ENCODE measurements around the gene GGT6. TPM values are rescaled to one million over a fixed set of nuclear protein-coding genes. Genes with fewer than 3 reads are reported as not detected.
A peak's percentile ranks its signal among the peaks of the same experiment; 100 is the strongest.

The GGT6 gene
- total RNA-seq, 1 donor from 2014 or later, result not detected

DNA sequence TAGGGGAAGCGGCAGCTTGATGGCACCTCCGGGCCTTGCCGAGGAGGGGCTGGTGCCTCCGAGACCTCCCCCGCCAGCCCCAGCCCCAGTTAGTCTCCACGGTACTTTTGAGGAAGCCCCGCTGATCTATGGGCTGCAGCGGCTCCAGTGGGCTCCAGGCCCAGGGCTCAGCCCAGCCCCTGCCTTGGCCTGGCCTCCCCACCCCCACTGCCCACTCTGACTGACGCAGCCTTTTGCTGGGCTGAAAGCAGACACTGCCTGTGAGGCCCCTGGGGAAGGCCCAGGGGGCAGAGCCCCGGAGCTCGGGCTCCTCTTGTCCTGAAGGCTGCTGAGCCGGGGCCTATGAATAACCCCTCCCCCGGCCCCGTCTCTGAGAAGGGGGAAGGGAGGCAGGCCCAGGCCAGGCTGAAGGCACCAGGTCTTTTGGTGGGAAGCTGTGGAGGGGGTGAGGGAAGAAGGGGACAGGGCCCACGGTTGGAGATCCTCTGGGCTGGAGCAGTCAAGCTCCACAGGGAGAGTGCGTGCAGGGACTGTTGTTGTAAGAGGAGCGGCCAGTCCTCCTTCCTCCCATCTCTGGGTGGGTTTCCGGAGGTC is 16.4 kb upstream of the GGT6 start:
- no peak for DNase-seq (ENCODE audit: low read depth)

DNA sequence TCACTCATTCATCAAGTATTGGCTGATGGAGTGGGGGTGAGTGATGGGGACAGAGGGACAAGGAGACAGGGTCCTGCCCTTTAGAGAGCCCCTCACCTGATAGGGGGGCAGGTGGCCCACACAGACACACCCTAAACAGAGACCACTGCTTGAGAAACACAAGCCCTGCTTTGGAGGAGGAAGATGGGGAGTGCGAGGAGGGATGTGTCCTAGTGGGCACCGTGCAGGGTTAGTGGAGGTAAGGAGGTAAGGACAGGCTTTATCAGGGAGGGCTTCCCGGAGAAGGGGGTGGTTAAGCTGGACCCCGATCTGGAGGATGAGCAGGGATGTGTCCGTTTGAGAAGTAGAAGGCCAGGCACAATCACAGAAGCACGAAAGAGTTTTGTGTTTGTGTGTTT is 15.8 kb upstream of the GGT6 start:
- DNase-seq (ENCODE audit: low read depth), result no peak

DNA sequence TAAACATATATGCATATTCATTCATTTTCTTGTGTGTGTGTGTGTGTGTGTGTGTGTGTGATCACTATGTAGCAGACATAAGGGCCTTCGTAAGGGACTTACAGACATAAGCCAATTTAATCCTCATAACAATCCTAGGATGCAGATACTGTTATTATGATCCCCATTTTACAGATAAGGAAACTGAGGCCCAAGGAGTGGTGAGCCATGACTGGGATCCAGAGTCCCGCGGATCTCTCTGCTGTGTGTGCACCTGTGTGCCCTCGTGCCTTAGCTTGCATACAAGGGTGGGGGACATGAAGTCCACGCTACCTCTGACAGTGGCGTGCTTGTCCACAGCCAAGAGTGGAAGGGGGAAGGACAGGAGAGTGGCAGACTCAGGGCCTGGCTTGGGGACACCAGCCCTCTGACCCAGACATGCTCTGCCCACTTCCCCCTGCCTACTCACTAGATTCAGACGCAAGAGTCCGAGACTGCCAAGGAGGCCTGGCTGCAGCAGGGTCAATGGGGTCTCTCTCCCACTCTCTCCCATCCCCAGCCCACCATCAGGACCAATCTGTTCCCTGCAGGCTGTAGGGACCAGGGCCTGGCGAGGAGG is 14.2 kb upstream of the GGT6 start:
- no peak for DNase-seq (ENCODE audit: low read depth)

DNA sequence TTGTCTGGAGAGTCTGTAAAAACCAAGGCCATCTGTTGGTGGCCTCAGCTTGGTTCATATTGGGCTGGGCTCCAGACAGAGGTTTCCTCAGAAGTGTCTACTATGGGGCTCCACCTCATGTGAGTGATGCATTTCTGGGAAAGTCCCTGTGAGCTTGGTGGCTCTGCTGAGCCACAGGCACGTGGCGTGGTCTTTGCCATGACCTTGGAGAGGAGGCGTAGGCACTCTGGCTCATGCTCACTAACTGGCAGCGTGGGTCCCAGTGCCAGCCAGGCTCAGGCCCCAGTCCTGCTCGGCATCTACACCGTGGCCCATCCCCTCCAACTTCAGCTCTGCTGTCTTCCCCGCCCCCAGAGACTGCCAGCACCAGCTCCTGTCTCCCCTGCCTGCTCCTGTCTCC is 13.3 kb upstream of the GGT6 start:
- peak; percentile 89 for DNase-seq (ENCODE audit: low read depth)

DNA sequence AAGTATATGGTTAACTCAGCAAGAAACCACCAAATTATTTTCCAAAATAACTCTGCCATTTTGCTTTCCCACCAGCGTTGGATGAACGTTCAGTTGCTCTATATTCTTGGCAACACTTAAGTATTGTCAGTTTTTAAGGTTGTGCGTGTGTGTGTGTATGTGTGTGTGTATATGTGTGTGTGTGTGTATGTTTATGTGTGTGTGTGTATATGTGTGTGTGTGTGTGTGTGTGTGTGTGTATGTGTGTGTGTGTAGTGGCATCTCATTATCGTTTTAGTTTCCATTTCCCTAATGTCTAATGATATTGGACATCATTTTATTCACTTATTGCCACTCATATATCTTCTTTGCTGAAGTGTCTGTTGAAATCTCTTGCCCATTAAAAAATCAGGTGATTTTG is 12.7 kb upstream of the GGT6 start:
- no peak for DNase-seq (ENCODE audit: low read depth)

DNA sequence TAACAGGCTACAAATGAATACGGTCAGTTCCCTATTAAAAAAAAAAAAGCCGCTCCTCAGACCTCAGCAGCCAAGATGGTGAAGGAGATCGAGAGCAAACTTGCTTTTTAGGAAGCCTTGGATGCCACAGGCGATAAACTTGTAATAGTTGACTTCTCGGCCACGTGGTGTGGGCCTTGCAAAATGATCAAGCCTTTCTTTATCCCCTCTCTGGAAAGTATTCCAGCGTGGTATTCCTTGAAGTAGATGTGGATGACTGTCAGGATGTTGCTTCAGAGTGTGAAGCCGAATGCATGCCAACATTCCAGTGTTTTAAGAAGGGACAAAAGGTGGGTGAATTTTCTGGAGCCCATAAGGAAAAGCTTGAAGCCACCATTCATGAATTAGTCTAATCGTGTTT is 11.8 kb upstream of the GGT6 start:
- DNase-seq (ENCODE audit: low read depth), result no peak

DNA sequence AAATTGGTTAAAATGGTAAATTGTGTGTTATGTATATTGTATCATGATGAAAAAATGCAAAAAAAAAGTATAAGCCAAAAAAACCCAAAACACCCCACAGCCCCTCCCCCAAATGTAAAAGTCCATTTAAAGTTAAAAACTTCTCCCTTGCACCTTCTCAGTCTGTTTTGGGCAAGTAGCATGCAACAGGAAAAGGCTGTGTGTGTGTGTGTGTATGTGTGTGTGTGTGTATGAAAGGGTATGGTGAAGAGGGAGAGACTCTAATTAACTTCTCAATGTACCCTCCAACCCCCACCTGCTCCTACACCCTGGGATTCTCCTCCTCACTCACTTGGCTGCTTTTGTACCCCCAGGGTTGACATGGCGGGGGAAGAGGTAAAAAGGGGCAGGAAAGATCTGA is 9.2 kb upstream of the GGT6 start:
- DNase-seq (ENCODE audit: low read depth), result no peak

DNA sequence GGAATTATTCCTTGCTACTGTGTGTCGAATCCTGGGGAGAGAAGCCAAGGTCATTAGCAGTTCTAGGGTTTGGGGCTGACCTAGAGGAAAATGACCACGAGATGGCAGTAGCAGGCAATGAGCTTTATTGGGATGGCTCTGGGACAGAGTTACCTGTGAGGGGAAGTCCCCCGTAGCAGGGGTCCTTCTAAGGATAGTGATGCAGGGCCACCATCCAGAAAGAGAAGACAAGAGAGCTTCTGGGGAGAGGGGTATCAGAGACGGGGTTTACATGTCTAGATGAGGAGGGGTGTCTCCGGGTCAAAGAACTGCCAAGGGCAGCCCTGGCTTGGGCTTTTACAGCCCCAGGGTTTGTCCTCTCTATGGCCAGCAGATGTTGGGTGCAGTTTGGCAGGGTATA is 6.4 kb upstream of the GGT6 start:
- DNase-seq (ENCODE audit: low read depth), result peak; percentile 69

DNA sequence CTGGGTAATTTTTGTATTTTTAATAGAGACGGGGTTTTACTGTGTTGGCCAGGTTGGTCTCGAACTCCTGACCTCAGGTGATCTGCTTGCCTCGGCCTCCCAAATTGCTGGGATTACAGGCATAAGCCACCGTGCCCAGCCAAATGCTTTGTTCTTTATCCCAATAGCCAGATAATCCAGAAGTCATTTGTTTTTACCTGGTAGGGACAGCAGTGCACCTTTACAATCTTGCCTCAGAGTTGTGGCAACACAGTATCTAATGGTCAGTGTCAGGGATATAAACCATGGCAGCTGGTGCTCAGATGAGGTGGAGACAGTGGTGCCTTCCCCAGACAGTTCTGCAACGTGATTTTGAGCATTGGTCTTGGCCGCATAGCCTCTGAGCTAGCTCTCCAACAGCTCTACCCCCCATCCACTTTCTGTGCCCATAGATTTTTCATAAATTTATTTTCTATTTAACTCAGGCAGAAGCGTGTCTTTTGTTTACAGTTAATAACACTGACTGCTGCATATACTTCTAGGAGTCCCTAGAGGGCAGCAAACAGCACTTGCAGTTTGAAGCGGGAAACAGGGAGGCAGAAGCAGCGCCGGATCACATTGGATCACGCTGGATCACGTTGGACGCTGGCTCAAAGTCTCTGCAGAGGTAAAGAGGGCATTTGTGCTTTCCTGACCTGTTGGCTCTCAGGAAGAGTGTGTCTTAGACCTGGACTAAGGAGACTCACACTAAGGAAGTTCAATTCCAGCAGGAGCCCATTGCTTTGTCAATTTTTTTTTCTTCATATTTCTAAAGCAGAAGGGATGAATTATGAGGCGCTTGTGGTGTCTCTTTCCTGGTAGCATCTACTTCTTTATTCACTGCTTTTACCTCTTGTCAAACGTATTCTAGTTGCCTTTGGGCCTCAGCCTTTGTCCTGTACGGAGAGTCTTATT is 5.1 kb upstream of the GGT6 start:
- peak; percentile 75 for DNase-seq (ENCODE audit: low read depth)

DNA sequence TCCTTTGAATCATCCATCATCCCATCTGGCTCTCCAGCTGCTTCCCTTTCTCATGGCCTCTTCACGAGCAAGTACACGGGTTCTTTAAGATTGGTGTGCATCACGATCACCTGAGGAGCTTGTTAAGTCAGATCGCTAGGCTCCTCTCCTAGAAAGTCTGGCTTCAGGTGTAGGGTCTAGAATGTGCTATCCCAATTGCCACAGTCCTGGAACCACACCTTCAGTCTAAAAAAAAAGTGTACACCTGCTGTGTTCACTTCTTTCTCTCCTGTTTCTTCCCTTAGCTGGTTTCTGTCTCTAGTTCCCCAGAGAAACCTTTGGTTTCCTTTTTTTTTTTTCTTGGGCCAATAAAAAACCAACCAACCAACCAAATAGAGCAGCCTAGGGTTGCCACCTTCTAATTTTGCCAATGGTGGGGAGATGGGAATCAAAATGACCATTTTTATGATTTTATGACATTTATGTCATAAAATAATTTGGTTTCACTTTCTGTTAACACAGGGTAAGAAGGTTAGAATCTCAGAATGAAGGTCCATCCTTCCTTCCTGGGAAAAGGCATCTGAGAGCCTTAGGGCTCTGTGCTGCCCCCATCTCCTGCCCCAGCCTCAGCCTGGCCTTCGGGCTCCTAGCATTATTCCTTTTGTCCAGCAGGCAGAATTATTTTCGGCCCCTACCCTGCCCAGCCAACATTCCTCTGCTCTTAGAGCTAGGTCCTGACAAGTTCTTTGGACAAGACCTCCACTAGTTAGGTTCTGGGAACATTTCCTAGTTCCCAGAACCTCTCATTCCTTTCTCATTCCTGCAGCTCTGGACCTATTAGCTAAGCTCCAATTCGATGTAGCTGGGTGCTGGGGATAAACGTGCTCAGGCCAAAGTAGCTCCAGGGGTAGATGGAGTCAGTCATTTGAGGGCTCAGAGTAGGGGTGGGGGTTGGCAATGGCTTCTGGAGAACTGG is 1.9 kb upstream of the GGT6 start:
- no peak for DNase-seq (ENCODE audit: low read depth)

DNA sequence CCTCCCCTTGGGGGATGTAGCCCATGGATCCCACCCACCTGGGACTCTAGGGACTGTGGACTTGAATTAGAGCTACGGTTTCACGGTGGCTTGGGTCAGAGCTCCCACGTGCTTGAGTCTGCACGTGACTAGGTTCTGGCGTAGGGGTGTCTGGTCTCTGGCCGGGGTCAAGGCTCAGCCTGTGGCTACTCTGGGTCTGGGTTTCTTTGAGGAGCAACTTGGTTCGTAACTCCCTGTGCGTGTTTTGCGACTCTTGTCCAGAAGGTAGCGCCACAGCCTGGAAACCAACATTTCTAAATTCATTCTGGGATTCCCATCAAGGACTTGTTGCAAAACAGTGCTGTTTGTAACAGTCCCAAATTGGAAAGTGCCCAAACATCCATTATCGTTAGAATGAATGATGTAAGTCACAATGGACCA is 470 bp upstream of the GGT6 start:
- no peak for DNase-seq (ENCODE audit: low read depth)

DNA sequence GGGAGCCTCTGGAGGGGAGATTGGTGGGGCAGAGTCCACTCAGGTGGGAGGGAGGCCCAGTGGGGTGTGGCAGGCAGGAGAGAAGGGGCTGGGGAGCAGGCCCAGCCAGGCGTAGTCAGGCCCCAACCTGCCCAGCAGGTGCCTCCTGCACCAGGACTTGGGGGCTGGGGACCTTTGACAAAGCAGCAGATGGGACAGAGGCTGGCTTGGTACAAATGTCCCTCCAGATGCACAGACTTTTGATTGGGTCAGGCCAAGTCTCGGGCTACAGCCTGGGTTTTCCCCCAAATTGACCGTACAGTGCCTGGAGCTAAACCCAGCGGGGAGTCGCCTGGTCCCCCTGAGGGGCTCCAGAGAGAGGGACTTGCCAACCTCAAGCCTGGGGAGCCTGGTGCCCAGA is 411 bp downstream of the GGT6 start:
- no peak for DNase-seq (ENCODE audit: low read depth)

DNA sequence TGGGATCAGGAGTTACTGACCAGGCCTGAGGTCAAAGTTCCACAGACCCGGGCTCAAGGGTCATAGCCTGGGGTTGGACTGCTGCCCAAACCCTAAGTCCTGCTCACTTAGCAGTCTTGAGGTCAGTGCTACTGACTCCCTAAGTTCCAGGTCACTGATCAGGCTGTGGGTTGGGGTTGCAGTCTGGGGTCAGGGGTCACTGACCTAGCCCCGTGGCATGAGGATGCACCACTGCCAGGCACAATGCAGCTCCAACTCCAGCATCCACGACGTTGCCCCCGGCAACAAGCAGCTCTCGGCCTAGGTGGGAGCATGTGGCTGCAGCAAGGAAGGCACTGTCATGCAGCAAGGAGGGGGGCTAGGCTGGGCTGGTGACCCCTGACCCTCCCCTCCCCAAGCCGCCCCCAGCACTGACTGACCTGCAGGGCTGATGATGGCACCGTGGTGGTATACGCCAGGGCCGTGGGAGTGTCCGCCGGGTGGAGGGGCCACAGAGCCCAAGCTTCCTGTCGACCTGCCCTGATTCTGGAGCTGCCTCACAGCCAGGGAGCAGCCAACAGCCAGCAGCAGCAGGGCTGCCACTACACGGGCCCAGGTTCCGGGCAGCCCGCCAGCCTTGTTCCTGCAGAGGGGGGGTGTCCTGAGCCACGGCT is 1.1 kb downstream of the GGT6 start:
- no peak for DNase-seq (ENCODE audit: low read depth)

DNA sequence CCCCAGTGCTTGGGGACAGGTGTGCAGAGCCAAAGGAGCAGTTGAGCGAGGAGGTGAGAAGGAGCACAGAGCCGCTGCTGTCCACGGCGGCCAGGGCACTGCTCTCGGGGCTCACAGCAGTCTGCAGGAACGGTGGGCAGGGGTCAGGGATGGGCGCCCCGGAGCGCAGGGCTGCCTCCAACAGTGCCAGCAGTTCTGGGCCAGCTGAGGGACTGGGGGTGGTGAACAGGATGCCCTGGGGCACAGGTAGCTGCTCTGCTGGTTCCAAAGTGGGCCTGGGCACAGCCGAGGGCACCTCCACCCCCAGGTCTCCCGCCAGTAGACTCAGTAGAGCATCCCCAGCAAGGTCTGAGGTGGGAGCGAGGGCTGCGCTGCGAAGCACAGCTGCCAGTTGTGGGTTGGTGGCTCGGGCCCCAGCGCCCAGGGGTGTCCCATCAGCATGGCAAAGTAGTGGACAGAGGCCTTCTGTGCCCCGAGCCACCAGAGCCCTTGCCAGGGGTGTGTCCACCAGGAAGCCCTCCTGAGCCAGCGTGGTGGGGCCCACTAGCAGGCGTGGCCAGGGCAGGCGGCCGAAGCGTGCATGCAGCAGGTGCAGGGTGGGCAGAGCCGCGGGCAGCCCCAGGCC is 1.9 kb downstream of the GGT6 start:
- DNase-seq (ENCODE audit: low read depth), result no peak

DNA sequence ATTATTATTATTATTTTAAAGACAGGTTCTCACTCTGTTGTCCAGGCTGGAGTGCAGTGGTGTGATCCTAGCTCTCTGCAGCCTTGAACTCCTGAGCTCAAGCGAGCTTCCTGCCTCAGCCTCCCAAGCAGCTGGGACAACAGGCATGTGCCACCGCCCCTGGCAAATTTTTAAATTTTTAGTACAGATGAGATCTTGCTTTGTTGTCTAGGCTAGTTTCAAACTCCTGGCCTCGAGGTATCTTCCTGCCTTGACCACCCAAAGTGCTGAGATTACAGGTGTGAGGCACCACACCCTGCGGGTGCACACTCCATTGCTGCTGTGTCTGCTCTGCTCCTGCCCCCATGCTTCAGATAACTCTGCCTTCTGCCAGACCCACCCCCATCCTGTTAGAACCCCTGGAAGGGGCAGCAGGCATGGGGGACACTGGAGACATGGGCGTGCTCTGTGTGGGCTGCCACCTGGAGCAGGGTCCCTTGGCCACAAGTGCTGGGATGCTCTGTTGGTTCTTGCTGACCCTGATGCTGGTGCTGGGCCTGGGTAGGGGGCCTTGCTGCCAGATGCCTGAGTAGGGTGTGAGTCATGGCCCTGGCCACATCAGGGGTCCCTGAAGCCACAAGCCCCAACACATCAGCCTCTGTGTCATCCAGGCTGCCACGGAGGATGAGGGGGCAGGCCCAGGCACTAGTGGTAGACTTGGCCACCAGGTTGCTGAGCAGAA is 2.6 kb downstream of the GGT6 start:
- DNase-seq (ENCODE audit: low read depth), result no peak

DNA sequence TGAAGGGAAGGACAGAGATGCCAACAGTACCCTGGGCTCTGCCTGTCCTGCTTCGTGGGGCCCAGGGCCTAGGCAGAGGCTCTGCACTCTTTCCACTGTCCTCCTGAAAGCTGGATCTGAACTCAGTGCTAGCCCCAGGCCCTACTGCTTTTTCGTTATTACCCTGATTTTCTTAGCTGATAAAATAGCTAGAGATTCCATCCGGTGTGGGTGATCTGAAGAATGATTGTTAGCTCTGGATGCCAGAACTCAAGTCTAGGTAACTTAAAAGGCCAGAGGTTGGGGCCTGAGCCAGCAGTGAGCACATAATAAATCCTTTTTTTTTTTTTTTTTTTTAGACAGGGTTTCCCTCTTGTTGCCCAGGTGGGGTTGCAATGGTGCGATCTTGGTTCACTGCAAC is 3.4 kb downstream of the GGT6 start:
- no peak for DNase-seq (ENCODE audit: low read depth)

DNA sequence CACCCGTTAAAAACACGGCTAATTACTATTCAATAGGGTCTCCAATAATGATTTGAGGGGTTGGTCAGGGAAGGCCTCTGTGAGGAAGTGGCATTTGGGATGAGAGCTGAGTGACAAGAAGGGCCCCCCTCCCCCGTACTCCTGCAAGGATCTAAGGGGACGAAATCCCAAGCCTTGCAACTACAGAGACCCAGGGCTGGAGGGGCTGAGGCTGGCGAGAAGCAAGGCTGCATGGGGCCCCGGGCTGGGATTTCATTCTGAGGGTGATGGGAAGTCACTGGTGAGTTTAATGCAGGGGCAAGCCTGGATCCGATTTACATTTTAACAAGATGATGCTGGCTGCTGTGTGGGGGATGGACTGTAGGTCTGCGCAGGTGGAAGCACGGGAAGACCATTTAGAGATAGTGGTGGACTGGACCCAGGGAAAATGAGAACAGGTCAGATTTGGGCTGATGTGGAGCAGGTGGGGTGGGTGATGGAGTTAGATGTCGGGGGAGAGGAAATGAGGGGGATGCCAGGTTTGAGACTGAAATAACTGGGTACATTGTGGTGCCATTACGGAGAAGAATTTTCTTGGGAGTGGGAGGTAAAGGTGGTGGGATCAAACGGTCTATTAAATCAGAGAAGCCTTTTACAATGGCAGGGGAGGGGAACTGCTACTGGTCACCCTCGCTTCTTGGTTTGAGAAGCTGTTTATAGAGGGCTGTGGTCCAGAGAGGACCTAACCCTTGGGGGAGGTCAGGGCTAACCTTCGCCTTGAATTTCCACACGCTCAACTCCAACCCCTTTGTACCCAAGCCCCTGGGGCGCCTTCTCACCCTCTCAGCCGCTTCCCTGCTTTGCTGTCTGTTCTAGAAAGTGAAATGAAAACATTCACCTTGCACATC is 4.3 kb downstream of the GGT6 start:
- no peak for DNase-seq (ENCODE audit: low read depth)

DNA sequence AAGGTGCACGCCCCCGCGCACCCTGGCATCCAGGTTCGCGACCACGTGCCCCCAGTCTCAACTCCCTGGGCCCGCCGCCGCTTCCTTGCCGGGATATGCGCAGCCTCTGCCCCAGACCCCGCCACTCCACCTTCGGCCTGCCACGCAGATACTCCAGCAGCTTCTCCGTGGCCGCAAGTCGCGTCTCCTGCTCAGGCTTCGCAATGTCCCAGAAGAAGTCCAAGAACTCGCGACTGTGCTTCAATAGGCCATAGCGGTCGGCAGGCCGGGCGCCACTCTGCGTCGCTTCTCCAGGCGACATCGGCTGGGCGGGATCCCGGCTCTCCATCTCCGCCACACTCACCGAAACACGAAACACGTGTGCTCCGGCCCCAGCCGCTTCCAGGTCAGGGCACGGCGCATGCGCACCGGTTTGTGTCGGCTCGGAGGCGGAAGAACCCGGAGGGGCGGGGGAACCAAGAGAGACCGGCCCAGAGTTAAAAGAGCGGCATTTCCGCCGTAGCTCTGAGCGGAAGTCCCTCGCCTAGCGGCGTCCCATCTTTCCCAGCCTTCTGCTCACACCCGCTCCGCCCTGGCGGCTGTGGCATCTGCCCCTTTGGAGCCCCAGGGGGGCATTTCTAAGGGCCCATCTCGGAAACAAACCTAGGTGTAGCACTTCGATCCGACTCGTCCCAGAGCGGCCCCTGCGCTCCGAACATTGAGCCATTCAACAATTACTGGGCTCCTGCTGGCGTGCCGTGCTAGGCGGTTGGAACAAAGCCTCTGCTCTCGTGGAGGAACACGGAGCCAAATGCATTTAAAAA is 5.2 kb downstream of the GGT6 start, which contains the start of gene MYBBP1A:
Gene MYBBP1A, minus strand, starts transcription at position 388 of the 803 bp plus-strand sequence. Its CDS starts 60 bp downstream, at position 328.
- DNase-seq (ENCODE audit: low read depth), result peak; percentile 97

All from myocyte (in vitro differentiated cells).